Ovary (tissue), 9 donors: ENCODE measurements around the gene XYLT1. TPM values are rescaled to one million over a fixed set of nuclear protein-coding genes. Genes with fewer than 3 reads are reported as not detected.

Experiments used
- DNase-seq, 5 donors: peaks; one replicate each; pipeline ENCODE4 v3.0.0-alpha.2; 2019 to 2020
- H3K27ac ChIP-seq, 2 donors: fragments of 200-600 bp; one replicate each; pipeline versions ENCODE4 v1.5.1 to v1.8.0; 2019 to 2022
- H3K27me3 ChIP-seq: fragments of 200-600 bp; one replicate; pipeline ENCODE4 v1.8.0; 2022
- H3K36me3 ChIP-seq: fragments of 200-600 bp; sonication (generic); one replicate; pipeline ENCODE4 v1.5.1; 2019
- H3K4me1 ChIP-seq: one replicate; pipeline ENCODE4 v1.8.1; 2013; ENCODE audit warnings: mild to moderate bottlenecking, moderate library complexity; ENCODE audit not compliant: insufficient read depth
- H3K4me3 ChIP-seq: fragments of 200-600 bp; sonication (generic); one replicate; pipeline ENCODE4 v1.5.1; 2017
- H3K9me3 ChIP-seq, 2 donors: fragments of 200-600 bp in 1 of 2; sonication (generic) in 1 of 2; one replicate each; pipeline versions ENCODE4 v1.5.1 to v1.8.1; 2013 to 2019; ENCODE audit warnings: mild to moderate bottlenecking in 1 of 2, moderate library complexity in 1 of 2
- CTCF ChIP-seq, 3 donors: fragments of 450-650 bp in 2 of 3; fragments of 200-600 bp in 1 of 3; IDR thresholded peaks; one replicate each; pipeline versions ENCODE4 v1.5.1 to v1.8.0; 2016 to 2022; ENCODE audit warnings: antibody characterized with exemption in 3 of 3, mild to moderate bottlenecking in 1 of 3
- EP300 ChIP-seq: sonication (generic); formaldehyde crosslinking; IDR thresholded peaks from one replicate; pipeline ENCODE4 v1.6.1; 2017; ENCODE audit warnings: antibody characterized with exemption
- POLR2A ChIP-seq: fragments of 450-650 bp; IDR thresholded peaks from one replicate; pipeline ENCODE4 v1.6.1; 2017; ENCODE audit warnings: antibody characterized with exemption, mild to moderate bottlenecking, moderate library complexity
- WGBS, 3 donors: extraction: QIAGEN DNeasy Blood & Tissue Kit in 1 of 3; methylation state at CpG; one replicate each; pipeline versions ENCODE4 v1.1.5 to v1.1.7; 2013 to 2017; 5-methylcytosine and 5-hydroxymethylcytosine counted together
- intact Hi-C, 4 donors: fragments of 100-400 bp; cut with DNase I; formaldehyde crosslinking; loops; one replicate each; pipeline versions ENCODE4 v1.11.0 to v1.15.1; 2022 to 2023
- polyA plus RNA-seq, 2 donors: library from polyadenylated mRNA; stranded (reverse); fragments of 200-250 nt in 1 of 2; fragments of 350-450 nt in 1 of 2; fragmentation: Illumina TruSeq in 1 of 2; extraction: RNeasy Lipid Tissue Mini Kit (QIAGEN cat#74804) in 1 of 2; gene quantifications; one replicate each; pipeline ENCODE4 v1.2.3, GENCODE V29; 2013 to 2014
- total RNA-seq, 7 donors: library from RNA; depleted of rRNA in 2 of 7; stranded (reverse); fragments of >200 nt in 2 of 7; fragmentation: NEBNext Ultra II Directional in 3 of 7; extraction: Animal tissue kit (Norgen Biotek cat#: 25700) in 3 of 7; gene quantifications; one replicate each; pipeline versions ENCODE4 v1.1.0 to v1.2.4, GENCODE V29; 2016 to 2023
- donor health status: DM: no; HTN: no; CAD: no; lungs with moderate emphysema.
- donor health status: DM: no; HTN: no; CAD: no.
- donor health status: Bipolar disorder and iron deficiency.
- donor health status: DM: yes; HTN: yes; CAD: no.
- donor health status: DM: no; HTN: no; CAD: no.
- donor health status: DM: yes; HTN: yes; CAD: no.

XYLT1 gene
- total and polyA plus RNA-seq, 9 donors, result 3.2 to 38.0 (median 17.3) TPM

GRCh38 chr16:17386229-17386628 is 84.5 kb downstream of the XYLT1 start:
- 61 to 93% (median 66%) methylated on average over 3 of the region's 3 CpGs for WGBS, 3 donors
- DNase-seq, result no peak
- Histone ChIP-seq H3K4me3 (no peak overlapping the region), H3K4me1 (no peaks in the 10 kb centered on the region), H3K9me3 (no peaks in the 10 kb centered on the region), H3K27me3 (no peaks in the 10 kb centered on the region), H3K27ac (no peak overlapping the region), H3K36me3 (no peaks in the 10 kb centered on the region)
- TF ChIP-seq EP300 (no peak), POLR2A (no peak), CTCF (IDR thresholded peaks at IDR 0.05) (no peak)
- intact Hi-C loops, result no loop called here

GRCh38 chr16:17384471-17384870 is 86.3 kb downstream of the XYLT1 start:
- no peaks in the 10 kb centered on the region for H3K27me3 ChIP-seq
- H3K27ac ChIP-seq, result no peak overlapping the region
- no peak for DNase-seq
- WGBS, 3 donors, result 71 to 77% (median 74%) methylated on average over 5 of the region's 5 CpGs
- H3K4me1 ChIP-seq, result no peaks in the 10 kb centered on the region
- H3K9me3 ChIP-seq, result no peaks in the 10 kb centered on the region
- H3K4me3 ChIP-seq, result no peak overlapping the region
- TF ChIP-seq EP300, result no peak
- TF ChIP-seq CTCF (IDR thresholded peaks at IDR 0.05), result no peak
- TF ChIP-seq POLR2A, result no peak
- intact Hi-C loops, result no loop called here
- no peaks in the 10 kb centered on the region for H3K36me3 ChIP-seq

- no peak for DNase-seq
- intact Hi-C loops, result no loop called here
- TF ChIP-seq EP300 (no peak), CTCF (IDR thresholded peaks at IDR 0.05) (no peak), POLR2A (no peak)
- WGBS, 3 donors, result 62 to 76% (median 66%) methylated on average over 14 of the region's 14 CpGs
- Histone ChIP-seq H3K27me3 (no peaks in the 10 kb centered on the region), H3K4me3 (no peak overlapping the region), H3K27ac (no peak overlapping the region), H3K4me1 (peaks cover 5% of the 10 kb centered on the region), H3K36me3 (no peaks in the 10 kb centered on the region), H3K9me3 (no peaks in the 10 kb centered on the region)
Measured at GRCh38 chr16:17382949-17383863, 87.6 kb downstream of the XYLT1 start.

- intact Hi-C loops, result no loop called here
Measured at GRCh38 chr16:17382514-17382913, 88.2 kb downstream of the XYLT1 start.

More at GRCh38 chr16:17382514-17382913, 88.2 kb downstream of the XYLT1 start:
- DNase-seq, result no peak
- Histone ChIP-seq H3K27me3 (no peaks in the 10 kb centered on the region), H3K9me3 (no peaks in the 10 kb centered on the region), H3K4me1 (peaks cover 8% of the 10 kb centered on the region), H3K36me3 (no peaks in the 10 kb centered on the region), H3K4me3 (no peak overlapping the region), H3K27ac (no peak overlapping the region)
- no peak for TF ChIP-seq CTCF (IDR thresholded peaks at IDR 0.05)
- TF ChIP-seq POLR2A, result no peak
- TF ChIP-seq EP300, result no peak
- 83 to 89% (median 86%) methylated on average over 6 of the region's 6 CpGs for WGBS, 3 donors
